HG03066 (cell line): ENCODE results near the gene DAB2IP.

Experiments
- ATAC-seq: cut with Tn5 transposase; IDR thresholded peaks from one replicate; pipeline ENCODE4 v1.9.1; 2021; ENCODE audit warnings: low read depth; ENCODE audit not compliant: unreplicated experiment

Gene DAB2IP

GRCh38 chr9:121682201-121682600 is 30.8 kb downstream of the DAB2IP start:
- ATAC-seq = no peak

GRCh38 chr9:121682926-121683515 is 31.6 kb downstream of the DAB2IP start:
- no peak for ATAC-seq

- no peak for ATAC-seq
Observed at GRCh38 chr9:121683652-121684051, 32.2 kb downstream of the DAB2IP start.

GRCh38 chr9:121684381-121685145 is 33.1 kb downstream of the DAB2IP start:
- ATAC-seq = no peak

GRCh38 chr9:121685146-121685794 is 33.8 kb downstream of the DAB2IP start:
- no peak for ATAC-seq

- ATAC-seq = no peak
Observed at GRCh38 chr9:121685795-121686377, 34.5 kb downstream of the DAB2IP start.

GRCh38 chr9:121686930-121687541 is 35.6 kb downstream of the DAB2IP start:
- ATAC-seq = peak; percentile 73

- ATAC-seq = no peak
Observed at GRCh38 chr9:121688146-121688680, 36.8 kb downstream of the DAB2IP start.

GRCh38 chr9:121688681-121689080 is 37.2 kb downstream of the DAB2IP start:
- ATAC-seq = no peak

- no peak for ATAC-seq
Observed at GRCh38 chr9:121689461-121690157, 38.2 kb downstream of the DAB2IP start.

- no peak for ATAC-seq
Observed at GRCh38 chr9:121690316-121690715, 38.9 kb downstream of the DAB2IP start.

GRCh38 chr9:121690766-121691165 is 39.3 kb downstream of the DAB2IP start:
- no peak for ATAC-seq

- no peak for ATAC-seq
Observed at GRCh38 chr9:121691890-121692289, 40.5 kb downstream of the DAB2IP start.

GRCh38 chr9:121692606-121693387 is 41.4 kb downstream of the DAB2IP start:
- ATAC-seq = no peak

- no peak for ATAC-seq
Observed at GRCh38 chr9:121693388-121693670, 41.9 kb downstream of the DAB2IP start.

- no peak for ATAC-seq
Observed at GRCh38 chr9:121694001-121694400, 42.6 kb downstream of the DAB2IP start.

- no peak for ATAC-seq
Observed at GRCh38 chr9:121694600-121694999, 43.2 kb downstream of the DAB2IP start.

GRCh38 chr9:121696930-121697329 is 45.5 kb downstream of the DAB2IP start:
- ATAC-seq = no peak
